Right lobe of liver (tissue), 6 donors: ENCODE measurements around the gene SLC11A2. TPM values are rescaled to one million over a fixed set of nuclear protein-coding genes. Genes with fewer than 3 reads are reported as not detected.

Source experiments
- ATAC-seq, 4 donors: fragments of 200-7000 bp; cut with Tn5 transposase; one replicate each; pipeline ENCODE4 v1.9.1; 2020; ENCODE audit warnings: mild to moderate bottlenecking in 4 of 4, moderate library complexity in 4 of 4
- DNase-seq, 3 donors: peaks; one replicate each; pipeline ENCODE4 v3.0.0-alpha.2; 2020
- H3K27ac ChIP-seq, 3 donors: fragments of 200-600 bp; one replicate each; pipeline ENCODE4 v1.8.0; 2022
- H3K27me3 ChIP-seq, 2 donors: fragments of 200-600 bp; one replicate each; pipeline ENCODE4 v1.8.0; 2022
- H3K36me3 ChIP-seq, 4 donors: fragments of 200-600 bp; sonication (generic) in 1 of 4; one replicate each; pipeline versions ENCODE4 v1.5.1 to v1.8.0; 2017 to 2022; ENCODE audit warnings: control low read depth in 1 of 4
- H3K4me1 ChIP-seq, 4 donors: fragments of 200-600 bp; sonication (generic) in 1 of 4; one replicate each; pipeline versions ENCODE4 v1.5.1 to v1.8.0; 2017 to 2022; ENCODE audit warnings: control low read depth in 1 of 4
- H3K4me3 ChIP-seq, 3 donors: fragments of 200-600 bp; one replicate each; pipeline ENCODE4 v1.8.0; 2022
- H3K9me3 ChIP-seq, 4 donors: fragments of 200-600 bp; sonication (generic) in 1 of 4; one replicate each; pipeline versions ENCODE4 v1.5.1 to v1.8.0; 2017 to 2022; ENCODE audit warnings: control low read depth in 1 of 4
- POLR2A ChIP-seq: fragments of 450-650 bp; IDR thresholded peaks from one replicate; pipeline ENCODE4 v1.6.1; 2017; ENCODE audit warnings: antibody characterized with exemption, mild to moderate bottlenecking
- WGBS: methylation state at CpG from one replicate; pipeline ENCODE4 v1.1.6; 2018; ENCODE audit warnings: low coverage, low lambda C conversion rate; ENCODE audit not compliant: insufficient coverage; ENCODE audit errors: missing lambda C conversion rate; 5-methylcytosine and 5-hydroxymethylcytosine counted together
- intact Hi-C, 2 donors: fragments of 100-400 bp; cut with DNase I; formaldehyde crosslinking; loops; one replicate each; pipeline versions ENCODE4 v1.11.2 to v1.14.1; 2022
- total RNA-seq, 6 experiments: library from RNA; depleted of rRNA in 2 of 6; stranded (reverse); fragments of >200 nt in 2 of 6; fragmentation: NEBNext Ultra II Directional in 3 of 6; extraction: Animal tissue kit (Norgen Biotek cat#: 25700) in 3 of 6; gene quantifications; one replicate each; pipeline versions ENCODE4 v1.1.0 to v1.2.4, GENCODE V29; 2016 to 2023
- TF ChIP-seq, protein P1 (sequence below), 4 donors: fragments of 200-600 bp in 3 of 4; fragments of 450-650 bp in 1 of 4; IDR thresholded peaks; one replicate each; pipeline versions ENCODE4 v1.5.1 to v1.8.0; 2016 to 2022; ENCODE audit warnings: antibody characterized with exemption in 4 of 4, mild to moderate bottlenecking in 2 of 4
- donor health status: DM: no; HTN: yes; CAD: no.
- donor health status: DM: no; HTN: no; CAD: no.
- donor health status: DM: no; HTN: no; CAD: no.
- donor health status: DM: no; HTN: yes; CAD: no.
- donor health status: DM: no; HTN: yes; CAD: no.

The SLC11A2 gene
- total RNA-seq, 6 experiments from 2014 or later, result 27.8 to 51.6 (median 34.2) TPM

GRCh38 chr12:50948798-50949197 lies 77.4 kb downstream of the SLC11A2 start:
- no peak for TF ChIP-seq POLR2A
- TF ChIP-seq, protein P1, sequence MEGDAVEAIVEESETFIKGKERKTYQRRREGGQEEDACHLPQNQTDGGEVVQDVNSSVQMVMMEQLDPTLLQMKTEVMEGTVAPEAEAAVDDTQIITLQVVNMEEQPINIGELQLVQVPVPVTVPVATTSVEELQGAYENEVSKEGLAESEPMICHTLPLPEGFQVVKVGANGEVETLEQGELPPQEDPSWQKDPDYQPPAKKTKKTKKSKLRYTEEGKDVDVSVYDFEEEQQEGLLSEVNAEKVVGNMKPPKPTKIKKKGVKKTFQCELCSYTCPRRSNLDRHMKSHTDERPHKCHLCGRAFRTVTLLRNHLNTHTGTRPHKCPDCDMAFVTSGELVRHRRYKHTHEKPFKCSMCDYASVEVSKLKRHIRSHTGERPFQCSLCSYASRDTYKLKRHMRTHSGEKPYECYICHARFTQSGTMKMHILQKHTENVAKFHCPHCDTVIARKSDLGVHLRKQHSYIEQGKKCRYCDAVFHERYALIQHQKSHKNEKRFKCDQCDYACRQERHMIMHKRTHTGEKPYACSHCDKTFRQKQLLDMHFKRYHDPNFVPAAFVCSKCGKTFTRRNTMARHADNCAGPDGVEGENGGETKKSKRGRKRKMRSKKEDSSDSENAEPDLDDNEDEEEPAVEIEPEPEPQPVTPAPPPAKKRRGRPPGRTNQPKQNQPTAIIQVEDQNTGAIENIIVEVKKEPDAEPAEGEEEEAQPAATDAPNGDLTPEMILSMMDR (IDR thresholded peaks at IDR 0.05), result no peak
- no peak overlapping the region for H3K27ac ChIP-seq
- WGBS, result 53% methylated on average over 3 of the region's 4 CpGs
- no peaks in the 10 kb centered on the region for H3K4me1 ChIP-seq
- H3K36me3 ChIP-seq, result no peaks in the 10 kb centered on the region
- no peak overlapping the region for H3K4me3 ChIP-seq
- H3K9me3 ChIP-seq, result no peaks in the 10 kb centered on the region
- no peak for ATAC-seq
- no peak for DNase-seq
- intact Hi-C loops, result no loop called here
- no peaks in the 10 kb centered on the region for H3K27me3 ChIP-seq

DNA sequence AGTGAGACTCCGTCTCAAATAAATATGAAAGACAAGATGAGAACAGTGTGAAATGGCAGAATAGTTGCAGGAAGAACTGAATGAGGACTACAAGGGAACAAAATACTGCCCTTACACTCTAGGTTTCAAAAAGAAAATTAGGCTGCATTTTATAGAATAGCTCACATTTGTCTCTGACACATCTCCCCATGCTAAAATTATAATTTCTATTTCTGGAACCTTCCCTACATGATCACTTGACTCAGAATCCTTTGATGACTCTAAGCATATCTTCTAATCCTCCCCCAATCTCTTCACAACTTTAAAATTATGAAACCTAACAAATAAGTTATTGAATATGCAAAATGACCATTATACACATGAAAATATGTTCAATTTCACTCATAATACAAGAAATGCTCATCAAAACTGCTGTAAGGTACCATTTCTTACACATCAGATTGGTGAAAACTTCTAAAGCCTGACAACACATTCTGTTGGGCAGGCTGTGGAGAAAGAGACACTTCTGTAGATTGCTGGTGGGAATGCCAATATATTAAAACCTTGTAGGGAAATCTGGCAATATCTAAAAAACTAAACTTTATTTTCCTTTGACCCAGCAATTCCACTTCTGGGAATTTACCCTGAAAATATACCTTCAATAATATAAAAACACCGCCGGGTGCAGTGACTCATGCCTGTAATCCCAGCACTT lies 78.1 kb downstream of the SLC11A2 start:
- no peak overlapping the region for H3K4me3 ChIP-seq
- 82% methylated on average over 3 of the region's 3 CpGs for WGBS
- no peak for DNase-seq
- H3K9me3 ChIP-seq, result no peaks in the 10 kb centered on the region
- H3K36me3 ChIP-seq, result no peaks in the 10 kb centered on the region
- intact Hi-C loops, result no loop called here
- H3K27ac ChIP-seq, result no peak overlapping the region
- no peak for TF ChIP-seq POLR2A
- TF ChIP-seq, protein P1 (IDR thresholded peaks at IDR 0.05), result no peak
- ATAC-seq, result no peak
- no peaks in the 10 kb centered on the region for H3K4me1 ChIP-seq
- no peaks in the 10 kb centered on the region for H3K27me3 ChIP-seq

- Histone ChIP-seq H3K4me3 (no peak overlapping the region), H3K27ac (no peak overlapping the region), H3K36me3 (no peaks in the 10 kb centered on the region), H3K4me1 (peaks cover 0 to 47% (median 14%) of the 10 kb centered on the region in 4 donors), H3K9me3 (no peaks in the 10 kb centered on the region), H3K27me3 (no peaks in the 10 kb centered on the region)
- no peak for DNase-seq
- intact Hi-C loops, result no loop called here
- no CpG with 5 or more reads among the region's 1 CpG for WGBS
- TF ChIP-seq POLR2A, result no peak
- TF ChIP-seq, protein P1 (IDR thresholded peaks at IDR 0.05), result no peak
- ATAC-seq, result no peak
Measured at GRCh38 chr12:50937653-50938052, 88.5 kb downstream of the SLC11A2 start.

DNA sequence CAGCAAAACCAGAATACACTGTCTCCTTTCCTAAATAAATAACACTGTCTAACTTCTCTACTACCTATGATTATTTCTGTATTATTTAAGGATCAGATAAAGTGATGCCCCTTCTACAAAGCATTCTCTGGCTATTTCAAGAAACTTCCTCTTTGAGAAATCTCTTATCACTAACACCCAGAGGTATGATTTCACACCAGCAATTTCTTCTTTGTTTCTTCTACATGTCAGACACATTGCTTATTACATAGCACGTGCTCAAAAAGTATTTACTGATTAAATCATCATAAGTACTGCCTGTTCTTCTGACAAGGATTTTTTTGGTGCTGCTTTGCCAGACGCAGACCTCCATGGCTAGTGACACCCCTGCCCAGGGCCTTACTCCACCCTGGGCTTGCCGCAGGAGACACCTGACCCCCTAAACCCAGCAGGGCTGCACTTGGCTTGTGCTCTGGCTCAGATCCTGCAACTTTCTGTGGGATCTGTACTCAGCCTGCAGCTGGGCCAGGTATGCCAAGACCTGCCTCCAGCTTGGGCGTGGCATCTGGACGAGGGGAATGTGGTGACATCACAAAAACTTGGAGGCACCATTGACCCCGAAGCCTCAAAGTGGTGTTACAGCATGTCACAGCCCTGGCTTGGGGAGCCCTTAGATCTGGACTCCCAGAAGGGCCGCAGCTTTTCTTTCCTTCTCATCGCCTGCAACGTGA lies 89.2 kb downstream of the SLC11A2 start:
- no peak overlapping the region for H3K27ac ChIP-seq
- no peak for TF ChIP-seq POLR2A
- TF ChIP-seq, protein P1 (IDR thresholded peaks at IDR 0.05), result no peak
- H3K4me1 ChIP-seq, result peaks cover 0 to 54% (median 16%) of the 10 kb centered on the region in 4 donors
- DNase-seq (no peak), ATAC-seq (no peak)
- no peaks in the 10 kb centered on the region for H3K27me3 ChIP-seq
- no peak overlapping the region for H3K4me3 ChIP-seq
- 72% methylated on average over 7 of the region's 9 CpGs for WGBS
- intact Hi-C loops, result no loop called here
- peaks cover 0 to 2% (median 0%) of the 10 kb centered on the region in 4 donors for H3K36me3 ChIP-seq
- no peaks in the 10 kb centered on the region for H3K9me3 ChIP-seq
